NT2/D1 (cell line): ENCODE data around the gene CLEC2A.

Source experiments
- SUZ12 ChIP-seq: IDR thresholded peaks from 2 replicates; pipeline ENCODE4 v1.6.1; 2011; ENCODE audit not compliant: insufficient read length, insufficient read depth; ENCODE audit errors: extremely low read depth
- YY1 ChIP-seq: IDR thresholded peaks from 2 replicates; pipeline ENCODE4 v1.6.1; 2011; ENCODE audit not compliant: insufficient read length, insufficient read depth
- ZNF274 ChIP-seq: IDR thresholded peaks from 2 replicates; pipeline ENCODE4 v1.6.1; 2011; ENCODE audit warnings: mild to moderate bottlenecking, low read depth, low read length

GRCh38 chr12:9935026-9935425 is 2.9 kb upstream of the CLEC2A start:
- no peak for TF ChIP-seq ZNF274
- TF ChIP-seq YY1, result no peak
- TF ChIP-seq SUZ12, result no peak
